DND-41 (cell line): ENCODE measurements around the gene NRSN1.

ENCODE experiments used
- ATAC-seq: fragments of 200-7000 bp; cut with Tn5 transposase; 3 replicates; pipeline ENCODE4 v1.9.1; 2021; ENCODE audit warnings: low read depth; ENCODE audit not compliant: insufficient read depth
- DNase-seq: peaks from one replicate; pipeline ENCODE4 v3.0.0-alpha.2; 2020
- H2AFZ ChIP-seq: 2 replicates; pipeline ENCODE4 v1.6.0; 2012; ENCODE audit warnings: low read depth, low read length
- H3K27ac ChIP-seq: 2 replicates; pipeline ENCODE4 v1.5.1; 2012; ENCODE audit warnings: low read length, inconsistent platforms
- H3K27me3 ChIP-seq: fragments of 200-600 bp; sonication (generic); 2 replicates; pipeline ENCODE4 v1.6.0; 2012; ENCODE audit warnings: low read length, mild to moderate bottlenecking, inconsistent platforms; ENCODE audit not compliant: insufficient read depth, poor library complexity
- H3K36me3 ChIP-seq: 2 replicates; pipeline ENCODE4 v1.5.1; 2012; ENCODE audit warnings: low read length, inconsistent platforms; ENCODE audit not compliant: insufficient read depth
- H3K4me1 ChIP-seq: 2 replicates; pipeline ENCODE4 v1.5.1; 2012; ENCODE audit warnings: mild to moderate bottlenecking, low read length; ENCODE audit not compliant: insufficient read depth
- H3K4me2 ChIP-seq: 2 replicates; pipeline ENCODE4 v1.6.0; 2012; ENCODE audit warnings: mild to moderate bottlenecking, moderate library complexity, low read length, inconsistent platforms; ENCODE audit not compliant: insufficient read depth
- H3K4me3 ChIP-seq, 2 experiments: fragments of 200-600 bp in 1 of 2; shearing (Covaris generic) in 1 of 2; 2 replicates each; pipeline ENCODE4 v1.5.1; 2012 to 2016; ENCODE audit warnings: inconsistent platforms in 2 of 2, low read length in 2 of 2, mild to moderate bottlenecking in 2 of 2, low read depth in 1 of 2, moderate library complexity in 1 of 2
- H3K79me2 ChIP-seq: 2 replicates; pipeline ENCODE4 v1.6.0; 2012; ENCODE audit warnings: low read length, inconsistent platforms; ENCODE audit not compliant: insufficient read depth
- H3K9ac ChIP-seq: 2 replicates; pipeline ENCODE4 v1.6.0; 2012; ENCODE audit warnings: low read depth, mild to moderate bottlenecking, inconsistent platforms, low read length, moderate library complexity
- H3K9me3 ChIP-seq: 2 replicates; pipeline ENCODE4 v1.5.1; 2012; ENCODE audit warnings: low read length, moderate library complexity, mild to moderate bottlenecking, inconsistent platforms; ENCODE audit not compliant: insufficient read depth, severe bottlenecking
- H4K20me1 ChIP-seq: 2 replicates; pipeline ENCODE4 v1.6.0; 2012; ENCODE audit warnings: low read length; ENCODE audit not compliant: insufficient read depth
- CTCF ChIP-seq: IDR thresholded peaks from 2 replicates; pipeline ENCODE4 v1.5.1; 2012; ENCODE audit warnings: borderline replicate concordance, low read length, moderate library complexity, mild to moderate bottlenecking; ENCODE audit not compliant: poor library complexity, severe bottlenecking; ENCODE audit errors: extremely low read depth
- EZH2 ChIP-seq: IDR thresholded peaks from 3 replicates; pipeline ENCODE4 v1.6.1; 2012; ENCODE audit warnings: borderline replicate concordance, low read depth, mild to moderate bottlenecking, moderate library complexity, low read length, inconsistent platforms; ENCODE audit not compliant: severe bottlenecking

Gene NRSN1

GRCh38 chr6:24125980-24126379 is at the start of gene NRSN1:
NRSN1 (plus strand) TSS chr6:24126215; CDS start chr6:24134328, 8,113 bp downstream.
- H3K9ac ChIP-seq: no peak within 1 kb of the TSS
- H3K27ac ChIP-seq: no peak within 1 kb of the TSS
- no peak within 1 kb of the TSS for H2AFZ ChIP-seq
- no peaks in the 10 kb centered on the region for H4K20me1 ChIP-seq
- H3K4me1 ChIP-seq: no peaks in the 10 kb centered on the region
- ATAC-seq (no peak), DNase-seq (no peak)
- no peak within 1 kb of the TSS for H3K4me3 ChIP-seq
- no peaks in the 10 kb centered on the region for H3K27me3 ChIP-seq
- H3K79me2 ChIP-seq: no peaks in the 10 kb centered on the region
- no peak within 1 kb of the TSS for H3K4me2 ChIP-seq
- H3K36me3 ChIP-seq: no peaks in the 10 kb centered on the region
- no peak for TF ChIP-seq EZH2
- TF ChIP-seq CTCF: no peak
- no peaks in the 10 kb centered on the region for H3K9me3 ChIP-seq

GRCh38 chr6:24078200-24078599 is 47.8 kb upstream of the NRSN1 start:
- H2AFZ ChIP-seq: no peak overlapping the region
- H3K4me1 ChIP-seq: no peaks in the 10 kb centered on the region
- no peak overlapping the region for H3K9ac ChIP-seq

GRCh38 chr6:24079076-24079475 is 46.9 kb upstream of the NRSN1 start:
- no peak for ATAC-seq
- DNase-seq: no peak
- Histone ChIP-seq H2AFZ (no peak overlapping the region), H3K9ac (no peak overlapping the region), H3K79me2 (no peaks in the 10 kb centered on the region), H3K36me3 (no peaks in the 10 kb centered on the region), H3K27me3 (no peaks in the 10 kb centered on the region), H3K4me2 (no peak overlapping the region), H3K9me3 (no peaks in the 10 kb centered on the region), H3K4me1 (no peaks in the 10 kb centered on the region), H3K27ac (no peak overlapping the region), H4K20me1 (no peaks in the 10 kb centered on the region), H3K4me3 (no peak overlapping the region)
- TF ChIP-seq EZH2 (no peak), CTCF (no peak)

More at GRCh38 chr6:24078200-24078599, 47.8 kb upstream of the NRSN1 start:
- Histone ChIP-seq H3K9me3 (no peaks in the 10 kb centered on the region), H3K4me2 (no peak overlapping the region), H3K27ac (no peak overlapping the region), H3K27me3 (no peaks in the 10 kb centered on the region), H3K36me3 (no peaks in the 10 kb centered on the region), H4K20me1 (no peaks in the 10 kb centered on the region), H3K4me3 (no peak overlapping the region), H3K79me2 (no peaks in the 10 kb centered on the region)
- TF ChIP-seq EZH2 (no peak), CTCF (no peak)
- no peak for ATAC-seq
- DNase-seq: no peak

GRCh38 chr6:24080711-24081110 is 45.3 kb upstream of the NRSN1 start:
- Histone ChIP-seq H3K27ac (no peak overlapping the region), H3K27me3 (no peaks in the 10 kb centered on the region), H3K9me3 (no peaks in the 10 kb centered on the region), H3K4me2 (no peak overlapping the region), H3K4me3 (no peak overlapping the region), H3K79me2 (no peaks in the 10 kb centered on the region), H4K20me1 (no peaks in the 10 kb centered on the region), H3K9ac (no peak overlapping the region), H3K4me1 (no peaks in the 10 kb centered on the region), H2AFZ (no peak overlapping the region), H3K36me3 (no peaks in the 10 kb centered on the region)
- no peak for TF ChIP-seq EZH2
- ATAC-seq (no peak), DNase-seq (no peak)
